HG03442 (cell line): ENCODE results near the gene STK10.

Source experiments
- ATAC-seq: cut with Tn5 transposase; IDR thresholded peaks from one replicate; pipeline ENCODE4 v1.9.1; 2021; ENCODE audit warnings: mild to moderate bottlenecking, moderate library complexity; ENCODE audit not compliant: unreplicated experiment

Gene STK10

GRCh38 chr5:172189693-172190296 is 1.8 kb upstream of the STK10 start:
- no peak for ATAC-seq

DNA sequence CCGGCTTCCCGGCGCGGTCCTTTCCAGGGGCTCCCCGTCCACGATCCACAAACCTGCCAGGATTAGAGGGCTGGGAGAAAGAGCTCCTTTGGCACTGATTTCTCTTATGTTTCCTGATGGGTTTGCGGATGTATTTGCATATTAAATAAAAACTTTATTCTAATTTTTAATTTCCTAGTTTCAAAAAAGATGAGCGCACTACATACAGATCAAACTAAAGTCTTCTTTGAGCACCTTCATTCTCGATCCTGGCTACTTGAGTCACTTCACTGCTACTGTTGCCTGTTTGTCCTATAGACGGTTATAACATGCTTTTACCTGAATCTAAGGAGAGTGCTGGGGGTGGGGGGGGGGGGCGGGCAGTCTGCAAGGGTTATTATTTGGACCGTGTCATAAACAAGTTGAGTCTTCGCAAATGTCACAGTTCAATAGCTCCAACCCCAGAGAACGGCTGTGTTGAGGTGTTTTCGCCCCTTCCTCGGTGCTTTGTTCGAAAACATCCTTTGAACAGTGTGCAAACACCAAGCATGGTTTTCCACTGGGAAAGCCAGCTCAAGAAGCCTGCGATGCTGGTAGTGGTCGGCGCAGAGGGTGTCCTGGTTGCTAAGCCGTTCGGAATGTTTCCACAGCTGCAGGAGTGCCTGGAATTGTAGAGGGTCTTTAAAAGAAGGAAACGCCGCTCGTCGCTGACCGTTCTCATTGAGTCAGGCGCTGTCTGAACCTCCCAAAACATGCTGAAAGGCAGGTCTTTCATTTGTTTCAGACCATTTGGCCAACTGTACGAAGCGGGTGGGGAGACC is 1.1 kb upstream of the STK10 start:
- no peak for ATAC-seq

- ATAC-seq = peak; percentile 18
These were observed 649 bp downstream of the STK10 start for GRCh38 chr5:172187118-172188032.

GRCh38 chr5:172186114-172186695 is 1.8 kb downstream of the STK10 start:
- no peak for ATAC-seq

DNA sequence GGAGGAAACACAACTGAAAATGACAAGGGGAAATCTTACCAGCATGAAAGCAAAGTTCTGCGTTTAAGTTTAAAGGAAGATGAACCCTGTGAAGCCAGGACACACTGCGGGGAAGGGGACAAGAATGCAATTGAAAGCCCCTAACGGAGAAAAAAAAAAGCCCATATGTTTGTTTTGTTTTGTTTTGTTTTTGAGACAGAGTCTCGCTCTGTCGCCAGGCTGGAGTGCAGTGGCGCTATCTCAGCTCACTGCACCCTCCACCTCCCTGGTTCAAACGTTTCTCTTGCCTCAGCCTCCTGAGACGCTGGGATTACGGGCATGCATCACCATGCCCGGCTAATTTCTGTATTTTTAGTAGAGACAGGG is 2.9 kb downstream of the STK10 start:
- no peak for ATAC-seq

DNA sequence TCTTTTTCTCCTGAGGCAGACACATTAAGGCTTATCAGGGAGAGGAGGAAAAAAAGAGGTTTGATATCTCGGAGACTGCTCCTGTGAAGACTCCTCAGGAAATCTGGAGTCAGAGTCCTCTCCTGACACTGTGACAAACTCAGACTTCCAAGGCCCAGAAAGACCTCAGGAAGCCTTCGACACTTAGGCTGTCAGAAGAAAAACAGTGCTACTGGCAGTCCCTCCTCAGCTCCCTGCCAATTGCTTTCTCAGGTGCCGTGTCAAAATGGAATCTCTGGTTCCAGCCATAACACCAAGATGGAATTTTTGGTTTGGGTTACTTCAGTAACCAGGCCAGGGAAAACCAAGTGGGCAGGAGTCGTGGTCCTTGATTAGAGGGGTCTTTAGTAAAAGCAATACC is 4.1 kb downstream of the STK10 start:
- ATAC-seq = no peak

DNA sequence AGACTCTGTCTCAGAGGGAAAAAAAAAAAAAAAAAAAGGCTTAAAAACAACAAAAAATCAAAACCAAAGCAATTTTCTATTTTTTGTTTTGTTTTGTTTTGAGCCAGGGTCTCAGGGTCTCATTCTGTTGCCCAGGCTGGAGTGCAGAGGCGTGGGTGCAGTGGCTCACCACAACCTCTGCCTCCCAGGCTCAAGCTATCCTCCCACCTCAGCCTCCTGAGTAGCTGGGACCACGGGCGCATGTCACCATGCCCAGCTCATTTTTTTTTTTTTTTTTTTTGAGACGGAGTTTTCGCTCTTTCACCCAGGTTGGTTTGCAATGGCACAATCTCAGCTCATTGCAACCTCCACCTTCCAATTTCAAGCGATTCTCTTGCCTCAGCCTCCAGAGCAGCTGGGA is 5.7 kb downstream of the STK10 start:
- ATAC-seq = no peak

GRCh38 chr5:172180936-172181335 is 7.1 kb downstream of the STK10 start:
- ATAC-seq = no peak

DNA sequence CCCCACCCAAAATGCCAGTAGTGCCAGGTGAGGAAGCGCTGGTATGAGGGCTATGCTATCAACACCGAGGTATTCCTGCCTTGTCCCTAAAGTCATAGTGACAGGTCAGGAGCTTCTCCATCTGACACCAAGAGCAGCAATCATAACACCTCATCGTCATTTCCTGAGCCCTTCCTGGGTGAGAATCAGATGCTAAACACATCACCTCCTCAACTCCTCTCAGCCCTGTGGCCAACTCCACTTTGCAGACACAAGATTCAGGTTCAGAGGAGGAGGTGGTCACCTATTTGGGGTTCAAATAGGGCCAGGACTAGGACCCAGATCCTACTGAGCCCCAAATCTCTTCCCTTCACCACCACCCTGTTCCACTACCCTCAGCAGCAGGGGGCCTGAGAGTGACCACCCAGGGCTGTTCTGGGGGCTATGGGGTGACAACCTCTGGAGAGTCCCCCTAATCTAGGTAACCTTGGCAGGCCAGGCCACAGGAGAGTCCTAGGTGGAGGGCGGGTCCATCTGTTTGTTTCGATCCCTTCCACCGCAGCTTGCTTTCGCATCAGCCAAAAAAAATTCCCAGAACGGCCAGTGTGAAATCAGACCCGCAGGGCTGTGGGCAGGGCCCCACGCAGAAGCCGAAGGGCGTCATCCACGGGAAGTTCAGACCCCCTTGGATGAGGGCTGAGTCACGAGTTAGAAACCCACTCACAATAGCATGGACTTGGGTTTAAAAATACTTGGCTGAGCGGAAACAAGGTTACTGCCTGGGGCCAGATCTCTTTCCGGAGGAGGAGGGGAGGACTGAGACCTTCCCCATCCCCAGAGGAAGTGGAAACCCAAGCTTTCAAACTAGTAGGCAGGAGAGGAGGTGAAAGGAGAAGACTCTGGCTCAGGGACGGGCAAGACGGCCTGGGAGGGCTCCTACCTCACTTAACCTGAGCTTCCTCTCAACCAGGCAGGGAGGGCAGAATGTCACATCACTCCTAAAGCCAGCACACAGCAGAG is 8.7 kb downstream of the STK10 start:
- ATAC-seq = peak; percentile 17

DNA sequence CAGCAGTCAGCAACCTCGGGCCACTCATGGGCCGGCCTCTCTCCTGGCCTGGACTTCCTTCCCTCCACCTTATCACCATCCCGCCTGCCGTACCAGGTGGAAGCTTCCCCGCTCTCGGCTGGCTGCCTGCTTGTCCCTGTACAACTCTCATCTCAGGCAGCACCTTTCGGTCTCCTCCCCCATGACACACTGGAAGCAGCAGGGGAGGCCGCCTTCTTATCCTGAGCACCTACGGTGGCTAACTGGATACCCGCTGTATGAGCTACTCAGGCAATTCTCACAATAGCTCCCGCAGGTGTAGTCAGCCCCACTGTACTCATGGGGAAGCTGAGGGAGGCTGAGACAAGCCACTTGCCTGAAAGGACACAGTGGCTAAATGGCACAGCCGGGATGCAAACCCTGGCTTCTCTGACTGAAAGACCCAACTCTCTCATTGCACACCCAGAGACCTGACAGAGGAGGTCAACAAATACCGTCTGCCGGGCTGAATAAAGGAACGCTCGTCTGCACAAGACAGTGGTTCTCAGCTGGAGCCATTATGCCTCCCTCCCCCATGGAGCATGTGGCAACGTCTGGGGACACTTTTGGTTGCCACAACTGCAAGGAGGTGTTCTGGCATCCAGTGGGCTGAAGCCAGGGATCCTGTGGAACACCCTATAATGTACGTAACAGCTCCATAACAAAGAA is 9.6 kb downstream of the STK10 start:
- ATAC-seq = no peak

DNA sequence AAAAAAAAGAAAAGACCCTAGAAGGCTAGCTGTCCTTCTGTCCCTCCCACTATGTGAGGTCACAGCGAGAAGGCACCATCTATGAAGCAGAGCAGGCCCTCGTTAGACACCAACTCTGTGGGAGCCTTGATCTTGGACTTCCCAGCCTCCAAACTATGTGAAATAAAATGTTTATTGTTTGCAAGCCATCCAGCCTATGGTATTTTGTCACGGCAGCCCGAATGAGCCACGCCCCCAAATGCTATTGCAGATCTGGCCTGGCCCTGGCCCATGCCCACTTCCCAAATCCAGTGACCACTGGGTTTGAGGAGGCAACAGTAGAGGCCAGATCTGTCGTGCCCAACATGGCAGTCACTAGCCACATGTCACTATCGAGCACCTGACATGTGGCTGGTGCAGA is 10.8 kb downstream of the STK10 start:
- ATAC-seq = no peak

- ATAC-seq = peak; percentile 51
These were observed 12.7 kb downstream of the STK10 start for GRCh38 chr5:172175263-172175719.

DNA sequence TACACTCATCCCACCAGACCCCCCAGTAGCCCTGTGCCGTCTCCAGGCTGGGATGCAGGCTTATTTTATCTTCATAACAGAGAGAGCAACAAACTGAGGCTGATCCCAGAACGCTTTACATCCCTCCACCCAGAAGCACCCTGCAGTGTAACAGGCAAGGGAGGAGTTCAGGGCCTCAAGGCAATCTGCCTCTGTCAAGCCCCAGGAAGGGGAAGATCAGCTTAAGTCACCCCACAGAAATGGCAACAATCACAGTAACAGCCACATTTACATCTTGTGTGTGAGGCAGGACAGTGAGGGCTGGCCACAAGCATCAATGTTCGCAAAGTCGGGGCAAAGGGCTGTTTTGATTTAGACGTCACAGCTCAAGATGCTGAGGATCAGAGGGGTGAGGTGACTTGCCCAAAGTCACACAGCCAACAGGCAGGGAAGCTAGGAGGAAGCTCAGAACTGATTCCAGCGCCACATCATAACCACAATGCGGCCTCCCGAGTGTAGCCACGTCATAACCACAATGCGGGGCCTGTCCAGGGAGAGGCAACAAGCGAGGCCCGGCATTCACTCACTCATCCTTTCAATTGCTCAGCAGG is 14.4 kb downstream of the STK10 start:
- ATAC-seq = no peak

- ATAC-seq = no peak
These were observed 15.0 kb downstream of the STK10 start for GRCh38 chr5:172172912-172173563.

DNA sequence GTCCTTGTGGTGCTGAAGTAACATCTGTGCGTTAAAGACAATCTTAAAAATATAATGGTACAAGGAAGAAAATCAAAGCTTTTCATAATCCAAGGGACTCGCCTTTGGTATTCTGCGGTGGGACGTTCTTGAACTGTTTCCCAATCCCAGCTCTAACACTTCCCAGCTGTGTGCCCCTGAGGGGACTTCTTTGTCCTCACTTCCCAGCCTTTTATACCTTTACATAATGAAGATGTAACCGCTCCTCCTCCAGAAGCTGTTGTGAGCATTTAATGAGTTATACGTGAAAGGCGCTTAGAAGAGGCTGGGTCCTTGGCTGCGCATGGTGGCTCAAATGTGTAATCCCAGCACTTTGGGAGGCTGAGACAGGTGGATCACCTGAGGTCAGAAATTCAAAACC is 16.9 kb downstream of the STK10 start:
- ATAC-seq = no peak

DNA sequence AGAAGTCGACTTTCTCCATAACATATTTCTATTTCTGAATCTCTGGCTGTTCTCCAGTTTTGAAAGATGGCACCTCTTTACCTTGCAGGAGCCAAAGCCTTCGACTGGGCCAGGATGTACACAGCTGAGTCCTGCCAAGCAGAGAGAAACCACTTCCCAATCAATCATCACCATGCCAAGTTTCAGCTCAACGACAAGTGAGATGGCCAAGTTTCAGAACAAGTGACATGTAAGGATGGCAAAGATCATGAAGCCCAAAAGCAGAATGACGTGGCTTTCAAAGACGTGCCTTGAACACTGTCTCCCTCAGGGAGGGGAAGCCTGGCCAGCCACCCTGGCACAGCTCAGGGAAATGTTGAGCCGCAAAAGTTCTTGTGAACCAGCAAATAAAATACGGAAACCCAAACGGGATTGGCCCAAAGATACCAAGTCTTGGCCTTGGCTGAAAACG is 17.7 kb downstream of the STK10 start:
- ATAC-seq = no peak

GRCh38 chr5:172169216-172169615 is 18.8 kb downstream of the STK10 start:
- ATAC-seq = no peak

GRCh38 chr5:172168311-172168710 is 19.7 kb downstream of the STK10 start:
- ATAC-seq = no peak
